A673 (cell line): ENCODE measurements around the gene KCNAB2.

ENCODE experiments used
- EZH2 ChIP-seq: fragments of 200-600 bp; sonication (generic); IDR thresholded peaks from 2 replicates; pipeline ENCODE4 v1.6.1; 2017; ENCODE audit warnings: borderline replicate concordance, low read depth, mild to moderate bottlenecking, mixed read lengths, antibody characterized with exemption, low read length; ENCODE audit not compliant: poor library complexity, severe bottlenecking
- TF ChIP-seq, protein P1 (sequence below): fragments of 300-800, 200-600 bp; sonication (generic); conservative IDR thresholded peaks from 2 replicates; pipeline ENCODE4 v1.5.1; 2017; ENCODE audit warnings: low read depth, mild to moderate bottlenecking, antibody characterized with exemption, low read length, moderate library complexity, mixed read lengths

- TF ChIP-seq, protein P1, sequence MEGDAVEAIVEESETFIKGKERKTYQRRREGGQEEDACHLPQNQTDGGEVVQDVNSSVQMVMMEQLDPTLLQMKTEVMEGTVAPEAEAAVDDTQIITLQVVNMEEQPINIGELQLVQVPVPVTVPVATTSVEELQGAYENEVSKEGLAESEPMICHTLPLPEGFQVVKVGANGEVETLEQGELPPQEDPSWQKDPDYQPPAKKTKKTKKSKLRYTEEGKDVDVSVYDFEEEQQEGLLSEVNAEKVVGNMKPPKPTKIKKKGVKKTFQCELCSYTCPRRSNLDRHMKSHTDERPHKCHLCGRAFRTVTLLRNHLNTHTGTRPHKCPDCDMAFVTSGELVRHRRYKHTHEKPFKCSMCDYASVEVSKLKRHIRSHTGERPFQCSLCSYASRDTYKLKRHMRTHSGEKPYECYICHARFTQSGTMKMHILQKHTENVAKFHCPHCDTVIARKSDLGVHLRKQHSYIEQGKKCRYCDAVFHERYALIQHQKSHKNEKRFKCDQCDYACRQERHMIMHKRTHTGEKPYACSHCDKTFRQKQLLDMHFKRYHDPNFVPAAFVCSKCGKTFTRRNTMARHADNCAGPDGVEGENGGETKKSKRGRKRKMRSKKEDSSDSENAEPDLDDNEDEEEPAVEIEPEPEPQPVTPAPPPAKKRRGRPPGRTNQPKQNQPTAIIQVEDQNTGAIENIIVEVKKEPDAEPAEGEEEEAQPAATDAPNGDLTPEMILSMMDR, result no peak
- TF ChIP-seq EZH2, result no peak
Measured at GRCh38 chr1:6044481-6045109, 1.1 kb upstream of the KCNAB2 start.
